Upper lobe of left lung (tissue), 6 donors: Measurements from ENCODE around the gene C10orf53. TPM values are rescaled to one million over a fixed set of nuclear protein-coding genes. Genes with fewer than 3 reads are reported as not detected.
"Not testable (repeated sequence)": the region's sequence is repeated elsewhere in the genome, so short reads cannot be mapped to it uniquely, and the experiment has no call there.

Experiments used
- ATAC-seq, 2 donors: fragments of 200-7000 bp; cut with Tn5 transposase; one replicate each; pipeline ENCODE4 v1.9.1; 2022; ENCODE audit warnings: mild to moderate bottlenecking in 2 of 2, moderate library complexity in 2 of 2; ENCODE audit not compliant: low FRiP score in 2 of 2
- DNase-seq, 2 donors: peaks; one replicate each; pipeline ENCODE4 v3.0.0-alpha.2; 2019 to 2020
- H3K27ac ChIP-seq, 4 donors: fragments of 200-600 bp; sonication (generic); one replicate each; pipeline ENCODE4 v1.5.1; 2016 to 2019
- H3K27me3 ChIP-seq, 4 donors: fragments of 200-600 bp; sonication (generic); one replicate each; pipeline ENCODE4 v1.5.1; 2017 to 2019
- H3K36me3 ChIP-seq, 4 donors: fragments of 200-600 bp; sonication (generic); one replicate each; pipeline ENCODE4 v1.5.1; 2016 to 2019
- H3K4me1 ChIP-seq, 4 donors: fragments of 200-600 bp; sonication (generic); one replicate each; pipeline ENCODE4 v1.5.1; 2018 to 2019
- H3K4me3 ChIP-seq, 4 donors: fragments of 200-600 bp; sonication (generic); one replicate each; pipeline ENCODE4 v1.5.1; 2017 to 2019; ENCODE audit warnings: mild to moderate bottlenecking in 2 of 4, moderate library complexity in 1 of 4
- H3K9me3 ChIP-seq, 4 donors: fragments of 200-600 bp; sonication (generic); one replicate each; pipeline ENCODE4 v1.5.1; 2018 to 2019
- CTCF ChIP-seq, 6 experiments: fragments of 450-650 bp in 4 of 6; fragments of 200-600 bp in 2 of 6; sonication (generic) in 2 of 6; IDR thresholded peaks; one replicate each; pipeline ENCODE4 v1.5.1; 2016 to 2019; ENCODE audit warnings: antibody characterized with exemption in 6 of 6
- EP300 ChIP-seq, 4 donors: sonication (generic); formaldehyde crosslinking; IDR thresholded peaks; one replicate each; pipeline ENCODE4 v1.5.1; 2017; ENCODE audit warnings: antibody characterized with exemption in 4 of 4, control low read depth in 2 of 4
- POLR2A ChIP-seq, 4 donors: fragments of 450-650 bp; IDR thresholded peaks; one replicate each; pipeline ENCODE4 v1.5.1; 2016 to 2017; ENCODE audit warnings: antibody characterized with exemption in 4 of 4, mild to moderate bottlenecking in 2 of 4
- POLR2AphosphoS5 ChIP-seq, 2 donors: sonication (generic); formaldehyde crosslinking; IDR thresholded peaks; one replicate each; pipeline ENCODE4 v1.5.1; 2017; ENCODE audit warnings: antibody characterized with exemption in 2 of 2
- WGBS, 2 donors: methylation state at CpG; one replicate each; pipeline ENCODE4 v1.1.5; 2017 to 2018; 5-methylcytosine and 5-hydroxymethylcytosine counted together
- total RNA-seq, 6 donors: library from RNA; depleted of rRNA in 4 of 6; stranded (reverse); fragments of >200 nt in 4 of 6; gene quantifications; one replicate each; pipeline versions ENCODE4 v1.1.0 to v1.2.1, GENCODE V29; 2016 to 2021
- donor health status: DM: no; HTN: no; CAD: no; lungs with moderate emphysema.
- donor health status: DM: no; HTN: yes; CAD: no; lungs with severe emphysema.

C10orf53 gene
- total RNA-seq, 6 donors from 2014 or later = not detected

GRCh38 chr10:49711481-49711880, 32.0 kb downstream of the C10orf53 start:
- Histone ChIP-seq H3K4me3 (no peak overlapping the region), H3K36me3 (no peaks in the 10 kb centered on the region), H3K27ac (no peak overlapping the region), H3K9me3 (no peaks in the 10 kb centered on the region), H3K27me3 (no peaks in the 10 kb centered on the region), H3K4me1 (no peaks in the 10 kb centered on the region)
- 56 to 61% methylated on average over 8 of the region's 8 CpGs for WGBS, 2 donors
- TF ChIP-seq POLR2A (IDR thresholded peaks at IDR 0.05) (no peak), CTCF (IDR thresholded peaks at IDR 0.05) (no peak), POLR2AphosphoS5 (IDR thresholded peaks at IDR 0.05) (no peak), EP300 (IDR thresholded peaks at IDR 0.05) (no peak)
- ATAC-seq = no peak
- no peak for DNase-seq

DNA sequence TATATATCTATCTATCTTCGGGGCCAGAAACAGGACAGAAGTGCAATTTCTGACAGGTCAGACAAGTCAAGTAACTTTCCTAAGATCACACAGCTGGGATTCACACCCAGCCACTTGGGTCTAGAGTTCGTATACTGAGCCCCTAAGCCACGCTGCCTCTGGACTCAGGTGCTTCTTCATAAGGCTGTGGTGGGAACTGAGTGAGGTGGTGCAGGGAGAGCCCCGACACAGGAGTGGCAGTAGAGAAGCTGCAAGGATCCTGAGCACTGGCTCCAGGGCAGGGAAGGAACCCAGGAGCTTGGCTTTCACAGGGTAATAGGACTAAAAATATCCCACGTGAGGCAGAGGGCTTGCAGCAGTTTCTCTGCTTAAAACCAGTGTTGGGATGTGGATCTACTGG, 33.8 kb downstream of the C10orf53 start:
- no peak for TF ChIP-seq POLR2AphosphoS5 (IDR thresholded peaks at IDR 0.05)
- no peak for TF ChIP-seq EP300 (IDR thresholded peaks at IDR 0.05)
- TF ChIP-seq CTCF (IDR thresholded peaks at IDR 0.05) = no peak
- no peak for TF ChIP-seq POLR2A (IDR thresholded peaks at IDR 0.05)
- Histone ChIP-seq H3K4me3 (no peak overlapping the region), H3K9me3 (no peaks in the 10 kb centered on the region), H3K27ac (no peak overlapping the region), H3K36me3 (no peaks in the 10 kb centered on the region), H3K4me1 (no peaks in the 10 kb centered on the region), H3K27me3 (no peaks in the 10 kb centered on the region)
- WGBS, 2 donors = 71% methylated on average over 5 of the region's 5 CpGs
- ATAC-seq (no peak), DNase-seq (no peak)

DNA sequence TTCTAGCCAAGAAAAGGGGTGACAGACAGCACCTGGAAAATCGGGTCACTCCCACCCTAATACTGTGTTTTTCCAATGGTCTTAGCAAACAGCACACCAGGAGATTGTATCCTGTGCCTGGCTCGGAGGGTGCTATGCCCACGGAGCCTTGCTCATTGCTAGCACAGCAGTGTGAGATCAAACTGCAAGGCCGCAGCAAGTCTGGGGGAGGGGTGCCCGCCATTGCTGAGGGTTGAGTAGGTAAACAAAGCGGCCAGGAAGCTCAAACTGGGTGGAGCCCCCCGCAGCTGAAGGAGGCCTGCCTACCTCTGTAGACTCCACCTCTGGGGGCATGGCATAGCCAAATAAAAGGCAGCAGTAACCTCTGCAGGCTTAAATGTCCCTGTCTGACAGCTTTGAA, 35.7 kb downstream of the C10orf53 start:
- not testable (repeated sequence) for DNase-seq, H3K9me3 ChIP-seq, ATAC-seq, H3K4me3 ChIP-seq, H3K27ac ChIP-seq, H3K27me3 ChIP-seq, H3K4me1 ChIP-seq, H3K36me3 ChIP-seq
- WGBS, 2 donors = 85 to 95% methylated on average over 7 of the region's 7 CpGs

DNA sequence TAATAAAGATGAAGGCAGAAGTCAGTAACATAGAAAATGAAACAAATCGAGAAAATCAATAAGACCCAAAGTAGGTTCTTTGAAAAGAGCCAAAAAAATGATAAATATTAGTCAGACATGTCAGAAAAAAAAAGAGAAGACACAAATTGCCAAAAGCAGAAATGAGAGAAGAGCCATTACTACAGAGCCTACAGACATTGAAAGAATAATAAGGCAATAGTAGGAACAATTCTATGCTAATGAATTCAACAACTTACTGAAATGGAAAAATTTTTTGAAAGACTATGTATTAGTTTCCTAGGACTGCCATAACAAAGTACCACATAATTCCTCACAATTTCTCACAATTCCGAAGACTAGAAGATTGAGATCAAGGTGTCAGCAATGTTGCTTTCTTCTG, 47.1 kb downstream of the C10orf53 start:
- 63 to 69% methylated on average over 2 of the region's 2 CpGs for WGBS, 2 donors
- no peak overlapping the region for H3K27ac ChIP-seq
- H3K36me3 ChIP-seq = no peaks in the 10 kb centered on the region
- H3K9me3 ChIP-seq = peaks cover 0 to 5% (median 2%) of the 10 kb centered on the region in 4 donors
- H3K4me1 ChIP-seq = no peaks in the 10 kb centered on the region
- TF ChIP-seq CTCF (IDR thresholded peaks at IDR 0.05) (no peak), POLR2A (IDR thresholded peaks at IDR 0.05) (no peak), EP300 (IDR thresholded peaks at IDR 0.05) (no peak), POLR2AphosphoS5 (IDR thresholded peaks at IDR 0.05) (no peak)
- H3K27me3 ChIP-seq = no peaks in the 10 kb centered on the region
- no peak overlapping the region for H3K4me3 ChIP-seq
- ATAC-seq (no peak), DNase-seq (no peak)

DNA sequence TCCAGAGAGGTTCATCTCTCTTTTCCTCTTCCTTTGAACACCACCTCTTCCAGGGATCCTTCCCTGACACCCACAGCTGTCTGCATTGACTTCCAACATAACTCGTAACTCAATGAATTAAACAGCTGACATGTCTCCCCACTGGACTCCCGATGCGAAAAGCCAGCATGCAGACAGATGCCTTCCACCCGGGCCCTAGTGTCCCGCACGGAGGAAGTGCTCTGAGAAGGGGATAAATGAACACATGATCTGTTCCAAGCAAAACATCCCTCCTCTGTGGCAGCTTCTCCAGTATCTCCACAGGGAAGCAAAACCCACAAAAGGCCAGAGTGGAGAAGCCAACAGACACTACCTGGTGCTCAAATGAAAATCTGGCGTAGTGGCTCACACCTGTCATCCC, 54.4 kb downstream of the C10orf53 start:
- WGBS, 2 donors = 79 to 81% methylated on average over 7 of the region's 7 CpGs
- Histone ChIP-seq H3K27ac (no peak overlapping the region), H3K27me3 (no peaks in the 10 kb centered on the region), H3K36me3 (no peaks in the 10 kb centered on the region), H3K9me3 (no peaks in the 10 kb centered on the region), H3K4me1 (no peaks in the 10 kb centered on the region), H3K4me3 (no peak overlapping the region)
- no peak for ATAC-seq
- TF ChIP-seq EP300 (IDR thresholded peaks at IDR 0.05) (no peak), CTCF (IDR thresholded peaks at IDR 0.05) (no peak), POLR2AphosphoS5 (IDR thresholded peaks at IDR 0.05) (no peak), POLR2A (IDR thresholded peaks at IDR 0.05) (no peak)
- no peak for DNase-seq
